Ishikawa (cell line): Measurements from ENCODE around the gene DKK3.

Experiments used
- CEBPB ChIP-seq: IDR thresholded peaks from 2 replicates; pipeline ENCODE4 v1.6.1; 2012
- EP300 ChIP-seq: IDR thresholded peaks from 2 replicates; pipeline ENCODE4 v1.6.1; 2012; ENCODE audit warnings: borderline replicate concordance
- FOXM1 ChIP-seq: IDR thresholded peaks from 2 replicates; pipeline ENCODE4 v1.6.1; 2012; ENCODE audit warnings: low read depth, borderline replicate concordance
- MAX ChIP-seq: IDR thresholded peaks from 2 replicates; pipeline ENCODE4 v1.6.1; 2012
- NFIC ChIP-seq: IDR thresholded peaks from 2 replicates; pipeline ENCODE4 v1.6.1; 2012
- RAD21 ChIP-seq: IDR thresholded peaks from 2 replicates; pipeline ENCODE4 v1.6.1; 2012; ENCODE audit warnings: low read depth
- TAF1 ChIP-seq: IDR thresholded peaks from 2 replicates; pipeline ENCODE4 v1.6.1; 2012; ENCODE audit warnings: low read depth, mild to moderate bottlenecking
- TCF12 ChIP-seq: IDR thresholded peaks from 2 replicates; pipeline ENCODE4 v1.6.1; 2012; ENCODE audit warnings: low read depth
- YY1 ChIP-seq: IDR thresholded peaks from 2 replicates; pipeline ENCODE4 v1.6.1; 2012; ENCODE audit warnings: low read depth
- TF ChIP-seq, protein P1 (sequence below): IDR thresholded peaks from 2 replicates; pipeline ENCODE4 v1.6.1; 2012

GRCh38 chr11:11980200-11980599, 28.2 kb downstream of the DKK3 start:
- TF ChIP-seq EP300 (no peak), TAF1 (no peak), MAX (no peak), RAD21 (no peak), NFIC (no peak), FOXM1 (no peak), YY1 (no peak), CEBPB (no peak), TCF12 (no peak)
- TF ChIP-seq, protein P1, sequence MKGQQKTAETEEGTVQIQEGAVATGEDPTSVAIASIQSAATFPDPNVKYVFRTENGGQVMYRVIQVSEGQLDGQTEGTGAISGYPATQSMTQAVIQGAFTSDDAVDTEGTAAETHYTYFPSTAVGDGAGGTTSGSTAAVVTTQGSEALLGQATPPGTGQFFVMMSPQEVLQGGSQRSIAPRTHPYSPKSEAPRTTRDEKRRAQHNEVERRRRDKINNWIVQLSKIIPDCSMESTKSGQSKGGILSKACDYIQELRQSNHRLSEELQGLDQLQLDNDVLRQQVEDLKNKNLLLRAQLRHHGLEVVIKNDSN: no peak
